Upper lobe of left lung (tissue), 6 donors: ENCODE measurements around the gene ZNF213. TPM values are rescaled to one million over a fixed set of nuclear protein-coding genes. Genes with fewer than 3 reads are reported as not detected.
"Not testable (repeated sequence)": the region's sequence is repeated elsewhere in the genome, so short reads cannot be mapped to it uniquely, and the experiment has no call there.

Source experiments
- ATAC-seq, 2 donors: fragments of 200-7000 bp; cut with Tn5 transposase; one replicate each; pipeline ENCODE4 v1.9.1; 2022; ENCODE audit warnings: mild to moderate bottlenecking in 2 of 2, moderate library complexity in 2 of 2; ENCODE audit not compliant: low FRiP score in 2 of 2
- DNase-seq, 2 donors: peaks; one replicate each; pipeline ENCODE4 v3.0.0-alpha.2; 2019 to 2020
- H3K27ac ChIP-seq, 4 donors: fragments of 200-600 bp; sonication (generic); one replicate each; pipeline ENCODE4 v1.5.1; 2016 to 2019
- H3K27me3 ChIP-seq, 4 donors: fragments of 200-600 bp; sonication (generic); one replicate each; pipeline ENCODE4 v1.5.1; 2017 to 2019
- H3K36me3 ChIP-seq, 4 donors: fragments of 200-600 bp; sonication (generic); one replicate each; pipeline ENCODE4 v1.5.1; 2016 to 2019
- H3K4me1 ChIP-seq, 4 donors: fragments of 200-600 bp; sonication (generic); one replicate each; pipeline ENCODE4 v1.5.1; 2018 to 2019
- H3K4me3 ChIP-seq, 4 donors: fragments of 200-600 bp; sonication (generic); one replicate each; pipeline ENCODE4 v1.5.1; 2017 to 2019; ENCODE audit warnings: mild to moderate bottlenecking in 2 of 4, moderate library complexity in 1 of 4
- H3K9me3 ChIP-seq, 4 donors: fragments of 200-600 bp; sonication (generic); one replicate each; pipeline ENCODE4 v1.5.1; 2018 to 2019
- EP300 ChIP-seq, 4 donors: sonication (generic); formaldehyde crosslinking; IDR thresholded peaks; one replicate each; pipeline ENCODE4 v1.5.1; 2017; ENCODE audit warnings: antibody characterized with exemption in 4 of 4, control low read depth in 2 of 4
- POLR2A ChIP-seq, 4 donors: fragments of 450-650 bp; IDR thresholded peaks; one replicate each; pipeline ENCODE4 v1.5.1; 2016 to 2017; ENCODE audit warnings: antibody characterized with exemption in 4 of 4, mild to moderate bottlenecking in 2 of 4
- POLR2AphosphoS5 ChIP-seq, 2 donors: sonication (generic); formaldehyde crosslinking; IDR thresholded peaks; one replicate each; pipeline ENCODE4 v1.5.1; 2017; ENCODE audit warnings: antibody characterized with exemption in 2 of 2
- WGBS, 2 donors: methylation state at CpG; one replicate each; pipeline ENCODE4 v1.1.5; 2017 to 2018; 5-methylcytosine and 5-hydroxymethylcytosine counted together
- total RNA-seq, 6 donors: library from RNA; depleted of rRNA in 4 of 6; stranded (reverse); fragments of >200 nt in 4 of 6; gene quantifications; one replicate each; pipeline versions ENCODE4 v1.1.0 to v1.2.1, GENCODE V29; 2016 to 2021
- TF ChIP-seq, protein P1 (sequence below), 6 experiments: fragments of 450-650 bp in 4 of 6; fragments of 200-600 bp in 2 of 6; sonication (generic) in 2 of 6; IDR thresholded peaks; one replicate each; pipeline ENCODE4 v1.5.1; 2016 to 2019; ENCODE audit warnings: antibody characterized with exemption in 6 of 6
- donor health status: DM: no; HTN: no; CAD: no; lungs with moderate emphysema.
- donor health status: DM: no; HTN: yes; CAD: no; lungs with severe emphysema.

Gene ZNF213
- total RNA-seq, 6 donors from 2014 or later, result 4.2 to 20.3 (median 11.6) TPM

DNA sequence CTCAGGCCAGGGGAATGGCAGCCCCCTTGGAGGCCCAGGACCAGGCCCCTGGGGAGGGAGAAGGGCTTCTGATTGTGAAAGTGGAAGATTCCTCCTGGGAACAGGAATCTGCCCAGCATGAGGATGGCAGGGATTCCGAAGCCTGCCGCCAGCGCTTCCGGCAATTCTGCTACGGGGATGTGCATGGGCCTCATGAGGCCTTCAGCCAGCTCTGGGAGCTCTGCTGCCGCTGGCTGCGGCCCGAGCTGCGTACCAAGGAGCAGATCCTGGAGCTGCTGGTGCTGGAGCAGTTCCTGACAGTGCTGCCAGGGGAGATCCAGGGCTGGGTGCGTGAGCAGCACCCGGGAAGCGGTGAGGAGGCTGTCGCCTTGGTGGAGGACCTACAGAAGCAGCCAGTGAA is 2.4 kb downstream of the ZNF213 start:
- Histone ChIP-seq H3K27me3 (no peaks in the 10 kb centered on the region), H3K4me3 (no peak overlapping the region), H3K9me3 (no peaks in the 10 kb centered on the region), H3K4me1 (peaks cover 17 to 26% (median 22%) of the 10 kb centered on the region in 4 donors), H3K27ac (no peak overlapping the region), H3K36me3 (peaks cover 3 to 41% (median 27%) of the 10 kb centered on the region in 4 donors)
- peak in 1 of 2 donors; percentile 73 for DNase-seq
- ATAC-seq, result no peak
- TF ChIP-seq, protein P1, sequence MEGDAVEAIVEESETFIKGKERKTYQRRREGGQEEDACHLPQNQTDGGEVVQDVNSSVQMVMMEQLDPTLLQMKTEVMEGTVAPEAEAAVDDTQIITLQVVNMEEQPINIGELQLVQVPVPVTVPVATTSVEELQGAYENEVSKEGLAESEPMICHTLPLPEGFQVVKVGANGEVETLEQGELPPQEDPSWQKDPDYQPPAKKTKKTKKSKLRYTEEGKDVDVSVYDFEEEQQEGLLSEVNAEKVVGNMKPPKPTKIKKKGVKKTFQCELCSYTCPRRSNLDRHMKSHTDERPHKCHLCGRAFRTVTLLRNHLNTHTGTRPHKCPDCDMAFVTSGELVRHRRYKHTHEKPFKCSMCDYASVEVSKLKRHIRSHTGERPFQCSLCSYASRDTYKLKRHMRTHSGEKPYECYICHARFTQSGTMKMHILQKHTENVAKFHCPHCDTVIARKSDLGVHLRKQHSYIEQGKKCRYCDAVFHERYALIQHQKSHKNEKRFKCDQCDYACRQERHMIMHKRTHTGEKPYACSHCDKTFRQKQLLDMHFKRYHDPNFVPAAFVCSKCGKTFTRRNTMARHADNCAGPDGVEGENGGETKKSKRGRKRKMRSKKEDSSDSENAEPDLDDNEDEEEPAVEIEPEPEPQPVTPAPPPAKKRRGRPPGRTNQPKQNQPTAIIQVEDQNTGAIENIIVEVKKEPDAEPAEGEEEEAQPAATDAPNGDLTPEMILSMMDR (IDR thresholded peaks at IDR 0.05), result no peak
- no peak for TF ChIP-seq POLR2AphosphoS5 (IDR thresholded peaks at IDR 0.05)
- no peak for TF ChIP-seq POLR2A (IDR thresholded peaks at IDR 0.05)
- no peak for TF ChIP-seq EP300 (IDR thresholded peaks at IDR 0.05)
- WGBS, 2 donors, result 97 to 100% methylated on average over 3 to 13 of the region's 13 CpGs

- Histone ChIP-seq H3K9me3 (no peaks in the 10 kb centered on the region), H3K4me3 (no peak overlapping the region), H3K36me3 (peaks cover 3 to 47% (median 34%) of the 10 kb centered on the region in 4 donors), H3K27ac (no peak overlapping the region), H3K4me1 (peaks cover 11 to 18% (median 17%) of the 10 kb centered on the region in 4 donors), H3K27me3 (no peaks in the 10 kb centered on the region)
- ATAC-seq (no peak), DNase-seq (peak in 1 of 2 donors; percentile 76)
- 92 to 94% methylated on average over 2 to 12 of the region's 21 CpGs for WGBS, 2 donors
- TF ChIP-seq, protein P1 (IDR thresholded peaks at IDR 0.05), result no peak
- no peak for TF ChIP-seq EP300 (IDR thresholded peaks at IDR 0.05)
Observed at GRCh38 chr16:3138342-3138741, 3.5 kb downstream of the ZNF213 start.

GRCh38 chr16:3138823-3139426 is 4.1 kb downstream of the ZNF213 start:
- H3K4me1 ChIP-seq, result peaks cover 7 to 12% (median 11%) of the 10 kb centered on the region in 4 donors
- H3K36me3 ChIP-seq, result peaks cover 3 to 47% (median 34%) of the 10 kb centered on the region in 4 donors

DNA sequence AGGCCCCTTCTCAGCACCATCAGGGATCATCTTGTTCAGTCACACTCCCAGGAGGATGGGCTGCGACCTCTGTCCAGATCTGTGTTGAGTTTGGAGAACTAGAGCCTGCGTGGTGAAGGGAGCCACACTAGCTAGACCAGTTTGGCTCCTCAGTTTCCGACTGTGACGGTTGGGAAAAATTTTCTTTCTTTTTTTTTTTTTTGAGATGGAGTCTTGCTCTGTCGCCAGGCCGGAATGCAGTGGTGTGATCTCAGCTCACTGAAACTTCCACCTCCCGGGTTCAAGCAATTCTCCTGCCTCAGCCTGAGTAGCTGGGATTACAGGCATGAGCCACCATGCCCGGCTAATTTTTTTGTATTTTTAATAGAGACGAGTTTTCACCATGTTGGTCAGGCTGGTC is 4.7 kb downstream of the ZNF213 start:
- ATAC-seq, result not testable (repeated sequence)

More at GRCh38 chr16:3138823-3139426, 4.1 kb downstream of the ZNF213 start:
- TF ChIP-seq EP300 (IDR thresholded peaks at IDR 0.05) (no peak), POLR2AphosphoS5 (IDR thresholded peaks at IDR 0.05) (no peak), POLR2A (IDR thresholded peaks at IDR 0.05) (no peak)
- TF ChIP-seq, protein P1 (IDR thresholded peaks at IDR 0.05), result no peak
- 88% methylated on average over 8 to 14 of the region's 14 CpGs for WGBS, 2 donors
- DNase-seq (peak in 1 of 2 donors; percentile 72), ATAC-seq (no peak)
- Histone ChIP-seq H3K27me3 (no peaks in the 10 kb centered on the region), H3K9me3 (no peaks in the 10 kb centered on the region), H3K27ac (no peak overlapping the region), H3K4me3 (no peak overlapping the region)

GRCh38 chr16:3140603-3141427 is 6.0 kb downstream of the ZNF213 start:
- DNase-seq (peak in 1 of 2 donors; percentile 83), ATAC-seq (no peak)
- H3K4me1 ChIP-seq, result peaks cover 3 to 6% (median 4%) of the 10 kb centered on the region in 4 donors
- H3K27ac ChIP-seq, result no peak overlapping the region
- no peaks in the 10 kb centered on the region for H3K9me3 ChIP-seq
- H3K4me3 ChIP-seq, result no peak overlapping the region
- peaks cover 3 to 47% (median 34%) of the 10 kb centered on the region in 4 donors for H3K36me3 ChIP-seq
- H3K27me3 ChIP-seq, result no peaks in the 10 kb centered on the region
- no peak for TF ChIP-seq POLR2AphosphoS5 (IDR thresholded peaks at IDR 0.05)
- TF ChIP-seq, protein P1 (IDR thresholded peaks at IDR 0.05), result no peak
- no peak for TF ChIP-seq POLR2A (IDR thresholded peaks at IDR 0.05)
- no peak for TF ChIP-seq EP300 (IDR thresholded peaks at IDR 0.05)
- WGBS, 2 donors, result 93 to 96% methylated on average over 52 to 64 of the region's 69 CpGs

More for the DNA sequence above, 4.7 kb downstream of the ZNF213 start:
- H3K9me3 ChIP-seq, H3K27ac ChIP-seq, H3K4me1 ChIP-seq, DNase-seq, H3K27me3 ChIP-seq, H3K4me3 ChIP-seq: not testable (repeated sequence)
- WGBS, 2 donors, result 90 to 91% methylated on average over 9 of the region's 9 CpGs
- peaks cover 3 to 47% (median 34%) of the 10 kb centered on the region in 4 donors for H3K36me3 ChIP-seq
